IMR-90 (cell line): ENCODE measurements around the gene GLRX2. TPM values are rescaled to one million over a fixed set of nuclear protein-coding genes. Genes with fewer than 3 reads are reported as not detected.

Experiments
- ATAC-seq: fragments of 200-7000 bp; cut with Tn5 transposase; 2 replicates; pipeline ENCODE4 v1.9.1; 2020; ENCODE audit warnings: low read depth, mild to moderate bottlenecking, moderate library complexity
- BruUV-seq: library from RNA; stranded (reverse); fragments of 400-500 nt; replicated peaks from 2 replicates; lab custom pipeline; 2021; lab: Mats Ljungman, UMichigan
- CTCF ChIA-PET: fragments of 300-600 bp; formaldehyde crosslinking; extraction: SDS; loops from one replicate; lab custom pipeline; 2021; ENCODE audit warnings: antibody characterized with exemption; lab: Yijun Ruan, JAX
- POLR2A ChIA-PET: fragments of 300-600 bp; sonication (Branson Sonifier 250); formaldehyde crosslinking; loops from one replicate; lab custom pipeline; 2022; ENCODE audit warnings: antibody characterized with exemption; ENCODE audit not compliant: unreplicated experiment; lab: Charles Lee
- DNase-seq: peaks from one replicate; pipeline ENCODE4 v3.0.0; 2013
- H2AFZ ChIP-seq: replicated peaks from 2 replicates; pipeline ENCODE3; 2013; ENCODE audit warnings: low read length, mild to moderate bottlenecking; ENCODE audit not compliant: poor library complexity
- H2AK5ac ChIP-seq: 2 replicates; pipeline ENCODE4 v1.6.1; 2013; ENCODE audit warnings: low read depth, low read length, inconsistent platforms
- H2AK9ac ChIP-seq: replicated peaks from 2 replicates; pipeline ENCODE3; 2013; ENCODE audit warnings: mild to moderate bottlenecking, low read depth, low read length, moderate library complexity; ENCODE audit not compliant: poor library complexity
- H2BK120ac ChIP-seq: 2 replicates; pipeline ENCODE4 v1.6.1; 2013; ENCODE audit warnings: low read depth, low read length, inconsistent platforms
- H2BK15ac ChIP-seq: 3 replicates; pipeline ENCODE4 v1.6.1; 2013; ENCODE audit warnings: low read depth, low read length, inconsistent platforms
- H2BK20ac ChIP-seq: 2 replicates; pipeline ENCODE4 v1.6.1; 2013; ENCODE audit warnings: low read depth, mild to moderate bottlenecking, inconsistent platforms, low read length, moderate library complexity
- H2BK5ac ChIP-seq: 2 replicates; pipeline ENCODE4 v1.6.1; 2013; ENCODE audit warnings: mild to moderate bottlenecking, low read depth, low read length, inconsistent platforms; ENCODE audit not compliant: poor library complexity, severe bottlenecking
- H3K14ac ChIP-seq: replicated peaks from 2 replicates; pipeline ENCODE4 v1.6.1; 2013; ENCODE audit warnings: low read depth, low read length, inconsistent platforms
- H3K18ac ChIP-seq: 2 replicates; pipeline ENCODE4 v1.6.1; 2013; ENCODE audit warnings: low read depth, low read length, control low read depth
- H3K23ac ChIP-seq: 2 replicates; pipeline ENCODE4 v1.6.1; 2013; ENCODE audit warnings: low read depth, low read length, inconsistent platforms
- H3K27ac ChIP-seq: 2 replicates; pipeline ENCODE4 v1.5.1; 2013; ENCODE audit warnings: mild to moderate bottlenecking, control low read depth, low read length; ENCODE audit not compliant: insufficient read depth
- H3K27me3 ChIP-seq: 2 replicates; pipeline ENCODE4 v1.6.1; 2013; ENCODE audit warnings: low read length; ENCODE audit not compliant: control insufficient read depth, insufficient read depth
- H3K36me3 ChIP-seq: 2 replicates; pipeline ENCODE4 v1.6.1; 2013; ENCODE audit warnings: low read length, mixed read lengths; ENCODE audit not compliant: control insufficient read depth, insufficient read depth
- H3K4ac ChIP-seq: 2 replicates; pipeline ENCODE4 v1.6.1; 2013; ENCODE audit warnings: low read depth, low read length, inconsistent platforms
- H3K4me1 ChIP-seq: 2 replicates; pipeline ENCODE4 v1.6.1; 2013; ENCODE audit warnings: low read length, mixed read lengths; ENCODE audit not compliant: control insufficient read depth, insufficient read depth
- H3K4me2 ChIP-seq: 2 replicates; pipeline ENCODE4 v1.6.1; 2013; ENCODE audit warnings: low read depth, mild to moderate bottlenecking, control low read depth, low read length, moderate library complexity
- H3K4me3 ChIP-seq: 2 replicates; pipeline ENCODE4 v1.5.1; 2013; ENCODE audit warnings: low read depth, mild to moderate bottlenecking, control low read depth, low read length, moderate library complexity; ENCODE audit not compliant: insufficient read depth
- H3K56ac ChIP-seq: 2 replicates; pipeline ENCODE4 v1.6.1; 2013; ENCODE audit warnings: low read length, inconsistent platforms; ENCODE audit not compliant: insufficient read depth; ENCODE audit errors: extremely low read depth
- H3K79me1 ChIP-seq, 2 experiments: 2 replicates each; pipeline ENCODE4 v1.6.1; 2013; ENCODE audit warnings: low read length in 2 of 2, inconsistent platforms in 1 of 2, low read depth in 1 of 2
- H3K9ac ChIP-seq: 2 replicates; pipeline ENCODE4 v1.6.1; 2013; ENCODE audit warnings: low read depth, low read length, control low read depth
- H3K9me1 ChIP-seq: 2 replicates; pipeline ENCODE4 v1.6.1; 2013; ENCODE audit warnings: low read length, inconsistent platforms; ENCODE audit not compliant: insufficient read depth
- H3K9me3 ChIP-seq: 2 replicates; pipeline ENCODE4 v1.6.1; 2013; ENCODE audit warnings: low read length; ENCODE audit not compliant: control insufficient read depth, insufficient read depth
- H4K20me1 ChIP-seq: 2 replicates; pipeline ENCODE4 v1.6.1; 2013; ENCODE audit warnings: low read length, inconsistent platforms; ENCODE audit not compliant: insufficient read depth
- H4K5ac ChIP-seq: 2 replicates; pipeline ENCODE4 v1.6.1; 2013; ENCODE audit warnings: mild to moderate bottlenecking, low read depth, low read length, control low read depth
- H4K8ac ChIP-seq, 2 experiments: 2 replicates each; pipeline ENCODE4 v1.6.1; 2013; ENCODE audit warnings: low read depth in 2 of 2, low read length in 2 of 2, control low read depth in 1 of 2, inconsistent platforms in 1 of 2
- H4K91ac ChIP-seq: 2 replicates; pipeline ENCODE4 v1.6.1; 2013; ENCODE audit warnings: low read depth, low read length, inconsistent platforms; ENCODE audit not compliant: insufficient read depth
- CEBPB ChIP-seq: IDR thresholded peaks from 2 replicates; pipeline ENCODE4 v1.6.1; 2012; ENCODE audit warnings: low read depth, low read length, improper control_type of control experiment
- RAD21 ChIP-seq: IDR thresholded peaks from 2 replicates; pipeline ENCODE4 v1.6.1; 2012; ENCODE audit warnings: low read length, improper control_type of control experiment
- WGBS, 2 experiments: methylation state at CpG; one replicate each; pipeline versions ENCODE4 v1.1.5 to v1.1.7; 2013; ENCODE audit warnings: missing lambda C conversion rate in 2 of 2; ENCODE audit not compliant: insufficient read length in 1 of 2; ENCODE audit errors: extremely low coverage in 2 of 2; 5-methylcytosine and 5-hydroxymethylcytosine counted together
- dilution Hi-C: fragments of 300-500 bp; cut with HindIII; formaldehyde crosslinking; loops from one replicate; pipeline ENCODE4 v1.14.3; 2018; ENCODE audit warnings: low sequenced_read_pairs; ENCODE audit not compliant: unreplicated experiment
- in situ Hi-C: fragments of 300-500 bp; cut with MboI; formaldehyde crosslinking; loops from 3 replicates; pipeline ENCODE4 v1.14.3; 2019; ENCODE audit warnings: low sequenced_read_pairs, inconsistent platforms, mixed read lengths
- intact Hi-C: fragments of 100-400 bp; cut with micrococcal nuclease; formaldehyde crosslinking; loops from 2 replicates; pipeline ENCODE4 v1.10.0; 2022
- polyA plus RNA-seq, 3 experiments: library from polyadenylated mRNA; depleted of rRNA; stranded (reverse); fragments of >200 nt; gene quantifications; 2 replicates each; pipeline ENCODE4 v1.2.3, GENCODE V29; 2012; ENCODE audit warnings: low replicate concordance in 1 of 3
- total RNA-seq: library from RNA; depleted of rRNA; stranded (reverse); fragments of >200 nt; gene quantifications from 2 replicates; pipeline ENCODE4 v1.2.3, GENCODE V29; 2012

GLRX2 gene
- total and polyA plus RNA-seq, 2 of the 4 experiments (the other 2 are of a cell fraction), result 2.0 to 15.9 TPM

DNA sequence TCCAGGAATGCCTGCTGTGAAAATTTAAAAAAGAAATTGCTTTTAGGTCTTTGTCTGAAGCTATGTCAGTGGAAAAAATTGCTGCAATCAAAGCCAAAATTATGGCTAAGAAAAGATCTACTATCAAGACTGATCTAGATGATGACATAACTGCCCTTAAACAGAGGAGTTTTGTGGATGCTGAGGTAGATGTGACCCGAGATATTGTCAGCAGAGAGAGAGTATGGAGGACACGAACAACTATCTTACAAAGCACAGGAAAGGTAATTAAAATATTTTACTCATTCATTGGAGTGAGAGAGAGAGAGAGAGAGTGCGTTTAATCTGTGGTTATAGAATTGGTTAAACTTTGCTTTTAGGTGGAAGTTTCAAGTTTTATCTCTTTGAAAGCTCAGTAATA, 36.6 kb upstream of the GLRX2 start:
- Histone ChIP-seq H2AK5ac (no peak overlapping the region), H2BK15ac (no peak overlapping the region), H4K20me1 (peaks cover 9% of the 10 kb centered on the region; the same call in 1 of the 2 replicates), H3K4me1 (no peaks in the 10 kb centered on the region), H3K18ac (no peak overlapping the region), H3K27ac (no peak overlapping the region), H3K9me1 (no peaks in the 10 kb centered on the region), H2BK20ac (no peak overlapping the region), H3K9me3 (no peaks in the 10 kb centered on the region), H2BK120ac (no peak overlapping the region), H2AK9ac (no peak overlapping the region), H3K23ac (no peak overlapping the region), H4K5ac (no peak overlapping the region), H3K4ac (no peak overlapping the region), H3K27me3 (no peaks in the 10 kb centered on the region), H4K91ac (no peak overlapping the region), H3K36me3 (peaks cover 23% of the 10 kb centered on the region), H3K4me2 (no peak overlapping the region), H3K4me3 (no peak overlapping the region), H2AFZ (no peak overlapping the region), H3K79me1 (peaks cover 19 to 28% of the 10 kb centered on the region in 2 experiments; a peak in 3 of 4 replicates), H3K56ac (no peak overlapping the region), H2BK5ac (no peak overlapping the region), H3K9ac (no peak overlapping the region), H3K14ac (no peak overlapping the region), H4K8ac (peak overlapping the region in 1 of 2 experiments; percentile 27; a peak in 1 of 4 replicates)
- POLR2A ChIA-PET, result no interaction called here
- in situ Hi-C loops (no loop called here), dilution Hi-C loops (no loop called here), intact Hi-C loops (no loop called here)
- no CpG with 5 or more reads among the region's 3 CpGs for WGBS, 2 experiments
- CTCF ChIA-PET, result interaction anchor here (0.6 to 0.7 kb wide), 2 partner anchors 557 to 1726 kb away, joined by 3 read pairs; no protein-coding TSS in a partner anchor
- BruUV-seq, result no TSS peak
- no peak for DNase-seq
- ATAC-seq, result no peak
- TF ChIP-seq RAD21 (no peak), CEBPB (no peak)
